GM12878 (cell line): Measurements from ENCODE around the gene HNRNPU. TPM values are rescaled to one million over a fixed set of nuclear protein-coding genes. Genes with fewer than 3 reads are reported as not detected.

Source experiments
- ATAC-seq: fragments of 200-7000 bp; cut with Tn5 transposase; 3 replicates; pipeline ENCODE4 v1.9.1; 2020; ENCODE audit warnings: mild to moderate bottlenecking, moderate library complexity
- BruUV-seq: library from RNA; stranded (reverse); fragments of 400-500 nt; replicated peaks from 2 replicates; lab custom pipeline; 2021; lab: Mats Ljungman, UMichigan
- CTCF ChIA-PET: fragments of 300-600 bp; sonication (Branson Sonifier 250); formaldehyde crosslinking; extraction: SDS; loops from one replicate; lab custom pipeline; 2021; ENCODE audit warnings: inconsistent platforms; lab: Yijun Ruan, JAX
- POLR2A ChIA-PET: fragments of 350-600 bp; formaldehyde crosslinking; extraction: SDS; loops from one replicate; lab custom pipeline; 2021; ENCODE audit warnings: inconsistent platforms; lab: Charles Lee
- RAD21 ChIA-PET: fragments of 300-600 bp; sonication (Branson Sonifier 250); formaldehyde crosslinking; loops from one replicate; lab custom pipeline; 2023; ENCODE audit warnings: antibody characterized with exemption; ENCODE audit not compliant: unreplicated experiment; lab: Charles Lee
- SMC1A ChIA-PET: fragments of 300-600 bp; sonication (Branson Sonifier 250); formaldehyde crosslinking; loops from one replicate; lab custom pipeline; 2023; ENCODE audit not compliant: unreplicated experiment, uncharacterized antibody; lab: Charles Lee
- DNase-seq: peaks from one replicate; pipeline ENCODE4 v3.0.0-alpha.2; 2011; ENCODE audit warnings: low read depth, low spot score
- FAIRE-seq: peaks from 3 replicates; lab custom pipeline; 2011; peaks lifted over from hg19 to GRCh38; lab: Jason Lieb, UNC
- H2AFZ ChIP-seq: 2 replicates; pipeline ENCODE4 v1.6.0; 2011; ENCODE audit warnings: low read depth, low read length, control low read depth; ENCODE audit not compliant: control insufficient read depth
- H3K27ac ChIP-seq: 2 replicates; pipeline ENCODE4 v1.5.1; 2011; ENCODE audit warnings: control low read depth; ENCODE audit not compliant: control insufficient read depth, insufficient read depth
- H3K27me3 ChIP-seq, 2 experiments: replicated peaks in 1 of 2; 2 replicates each; pipeline versions ENCODE4 v1.6.0 to v1.6.1; 2011; ENCODE audit warnings: low read length in 1 of 2; ENCODE audit not compliant: control insufficient read depth in 2 of 2, insufficient read depth in 2 of 2
- H3K36me3 ChIP-seq, 2 experiments: 2 replicates each; pipeline ENCODE4 v1.5.1; 2011; ENCODE audit warnings: low read length in 1 of 2; ENCODE audit not compliant: control insufficient read depth in 2 of 2, insufficient read depth in 2 of 2
- H3K4me1 ChIP-seq: 2 replicates; pipeline ENCODE4 v1.6.1; 2011; ENCODE audit warnings: mild to moderate bottlenecking, low read length, moderate library complexity, mixed read lengths; ENCODE audit not compliant: control insufficient read depth, insufficient read depth
- H3K4me2 ChIP-seq: 2 replicates; pipeline ENCODE4 v1.6.0; 2011; ENCODE audit warnings: control low read depth; ENCODE audit not compliant: control insufficient read depth, insufficient read depth
- H3K4me3 ChIP-seq: fragments of 200-600 bp; sonication (generic); 2 replicates; pipeline ENCODE4 v1.5.1; 2016
- H3K79me2 ChIP-seq: 2 replicates; pipeline ENCODE4 v1.6.0; 2011; ENCODE audit warnings: low read length; ENCODE audit not compliant: control insufficient read depth, insufficient read depth
- H3K9ac ChIP-seq: 2 replicates; pipeline ENCODE4 v1.8.0; 2011; ENCODE audit warnings: low read length, control low read depth, mixed read lengths; ENCODE audit not compliant: control insufficient read depth, insufficient read depth
- H3K9me3 ChIP-seq: replicated peaks from 3 replicates; pipeline ENCODE4 v1.5.1; 2011; ENCODE audit warnings: mild to moderate bottlenecking, low read length; ENCODE audit not compliant: control insufficient read depth, insufficient read depth
- H4K20me1 ChIP-seq: 2 replicates; pipeline ENCODE4 v1.6.0; 2011; ENCODE audit not compliant: control insufficient read depth, insufficient read depth
- ATF7 ChIP-seq: fragments of 450-650 bp; IDR thresholded peaks from 2 replicates; pipeline ENCODE4 v1.6.1; 2016; ENCODE audit warnings: low read depth, mild to moderate bottlenecking
- E4F1 ChIP-seq: fragments of 450-650 bp; IDR thresholded peaks from 2 replicates; pipeline ENCODE4 v1.6.1; 2018; ENCODE audit warnings: borderline replicate concordance, mild to moderate bottlenecking; ENCODE audit not compliant: partially characterized antibody
- GABPA ChIP-seq: IDR thresholded peaks from 2 replicates; pipeline ENCODE4 v1.6.1; 2014; ENCODE audit warnings: antibody characterized with exemption, low read depth, mild to moderate bottlenecking, inconsistent platforms
- IRF4 ChIP-seq: IDR thresholded peaks from 2 replicates; pipeline ENCODE4 v1.6.1; 2011; ENCODE audit warnings: low read depth, low read length
- MTA2 ChIP-seq: fragments of 450-650 bp; IDR thresholded peaks from 2 replicates; pipeline ENCODE4 v1.6.1; 2016; ENCODE audit warnings: low read depth, mild to moderate bottlenecking, moderate library complexity
- MXI1 ChIP-seq: fragments of 150-350 bp; IDR thresholded peaks from 2 replicates; pipeline ENCODE4 v1.6.1; 2011; ENCODE audit warnings: low read depth, mild to moderate bottlenecking, inconsistent platforms, low read length, improper control_type of control experiment
- NFYA ChIP-seq: IDR thresholded peaks from 2 replicates; pipeline ENCODE4 v1.6.1; 2011; ENCODE audit warnings: low read depth, mild to moderate bottlenecking, low read length, improper control_type of control experiment, borderline replicate concordance
- NR2C1 ChIP-seq: fragments of 450-650 bp; IDR thresholded peaks from 2 replicates; pipeline ENCODE4 v1.6.1; 2017; ENCODE audit warnings: antibody characterized with exemption, mild to moderate bottlenecking, moderate library complexity
- POLR2A ChIP-seq: IDR thresholded peaks from 2 replicates; pipeline ENCODE4 v1.6.1; 2011; ENCODE audit warnings: low read depth, mild to moderate bottlenecking, low read length
- REST ChIP-seq: IDR thresholded peaks from 2 replicates; pipeline ENCODE4 v1.6.1; 2012; ENCODE audit warnings: mild to moderate bottlenecking, low read depth, low read length
- SIX5 ChIP-seq: IDR thresholded peaks from 2 replicates; pipeline ENCODE4 v1.6.1; 2011; ENCODE audit warnings: mild to moderate bottlenecking, low read depth, low read length, moderate library complexity; ENCODE audit not compliant: severe bottlenecking
- STAT3 ChIP-seq: IDR thresholded peaks from 2 replicates; pipeline ENCODE4 v1.6.1; 2011; ENCODE audit warnings: low read depth, low read length, improper control_type of control experiment
- ZNF24 ChIP-seq: fragments of 450-650 bp; IDR thresholded peaks from 2 replicates; pipeline ENCODE4 v1.6.1; 2017; ENCODE audit warnings: antibody characterized with exemption, mild to moderate bottlenecking
- WGBS: methylation state at CpG from one replicate; pipeline ENCODE4 v1.1.6; 2016; ENCODE audit warnings: low lambda C conversion rate; ENCODE audit not compliant: insufficient replicate concordance, insufficient coverage; ENCODE audit errors: missing lambda C conversion rate; 5-methylcytosine and 5-hydroxymethylcytosine counted together
- in situ Hi-C: fragments of 300-500 bp; cut with MboI; formaldehyde crosslinking; loops from 9 replicates; pipeline ENCODE4 v1.14.3; 2018; ENCODE audit warnings: mixed read lengths
- intact Hi-C: fragments of 100-400 bp; cut with micrococcal nuclease; formaldehyde crosslinking; loops from one replicate; pipeline ENCODE4 v1.14.2; 2022; ENCODE audit not compliant: unreplicated experiment
- polyA plus RNA-seq, 11 experiments: library from polyadenylated mRNA; depleted of rRNA in 4 of 11; unstranded in 6 of 11; stranded (reverse) in 5 of 11; fragments of >200 nt; fragmentation: Nextera tagmentation in 4 of 11; fragmentation: Illumina TruSeq in 1 of 11; extraction: Ambion mirVana in 4 of 11; extraction: Trizol in 1 of 11; gene quantifications; 1 replicate in 1 of 11; 2 replicates in 10 of 11; pipeline versions ENCODE4 v1.2.1 to v1.2.3, GENCODE V29; 2011 to 2016; ENCODE audit warnings: inconsistent platforms in 2 of 11, missing spikeins in 2 of 11, low read depth in 1 of 11
- total RNA-seq, 4 experiments: library from RNA; depleted of rRNA in 3 of 4; stranded (reverse); fragments of >200 nt in 3 of 4; fragmentation: Illumina TruSeq in 1 of 4; extraction: Trizol in 1 of 4; gene quantifications; 2 replicates each; pipeline versions ENCODE4 v1.2.1 to v1.2.3, GENCODE V29; 2013 to 2021

Gene HNRNPU
- total and polyA plus RNA-seq, 10 of the 15 experiments (the other 5 are each of a cell fraction or from before 2014, with no cell fraction given) = 163 to 569 (median 420) TPM

GRCh38 chr1:244846653-244847052 lies 17.7 kb downstream of the HNRNPU start (continued):
- no peak for TF ChIP-seq IRF4
- no peak for TF ChIP-seq ZNF24

- CTCF ChIA-PET = interaction anchor here (1.0 to 1.1 kb wide), 2 partner anchors 11 to 43 kb away, joined by 3 read pairs; no protein-coding TSS in a partner anchor
- in situ Hi-C loops = no loop called here
- SMC1A ChIA-PET = interaction anchor here (1.0 to 16.8 kb wide), 3 partner anchors 8 to 198 kb away, joined by 4 to 360 read pairs (median 8); partner anchors contain the start of gene HNRNPU
- WGBS = 70% methylated on average over 11 of the region's 13 CpGs
- ATAC-seq (no peak), FAIRE-seq (no peak), DNase-seq (no peak)
- Histone ChIP-seq H3K9ac (no peak overlapping the region), H3K4me3 (no peak overlapping the region), H3K4me1 (no peaks in the 10 kb centered on the region), H3K27me3 (no peaks in the 10 kb centered on the region), H3K27ac (no peak overlapping the region), H4K20me1 (no peaks in the 10 kb centered on the region), H2AFZ (no peak overlapping the region), H3K4me2 (no peak overlapping the region), H3K79me2 (peaks cover 27% of the 10 kb centered on the region), H3K36me3 (peaks cover 3 to 43% of the 10 kb centered on the region in 2 experiments), H3K9me3 (peaks cover 3% of the 10 kb centered on the region; the same call in 1 of the 3 replicates)
- POLR2A ChIA-PET = interaction anchor here (14.7 kb wide), 1 partner anchor 12 kb away, joined by 350 read pairs; the partner anchor contains the start of gene HNRNPU
- RAD21 ChIA-PET = interaction anchor here (0.8 to 1.2 kb wide), 2 partner anchors 14 to 17 kb away, joined by 3 to 4 read pairs; no protein-coding TSS in a partner anchor
- BruUV-seq = no TSS peak
- intact Hi-C loops = no loop called here
- TF ChIP-seq MXI1 (no peak), SIX5 (no peak), NFYA (no peak), ATF7 (no peak), REST (no peak), GABPA (no peak), E4F1 (no peak), STAT3 (no peak), NR2C1 (no peak), POLR2A (no peak), MTA2 (no peak)
Observed at GRCh38 chr1:244844155-244845121, 19.9 kb downstream of the HNRNPU start.
